K562 (cell line): ENCODE data around the gene GDF2. TPM values are rescaled to one million over a fixed set of nuclear protein-coding genes. Genes with fewer than 3 reads are reported as not detected.

ENCODE experiments used
- ATAC-seq: fragments of 200-7000 bp; cut with Tn5 transposase; 3 replicates; pipeline ENCODE4 v1.9.1; 2020; ENCODE audit warnings: moderate library complexity
- BruUV-seq: library from RNA; stranded (reverse); fragments of 400-500 nt; replicated peaks from 2 replicates; lab custom pipeline; 2021; lab: Mats Ljungman, UMichigan
- CTCF ChIA-PET: fragments of 300-600 bp; formaldehyde crosslinking; extraction: SDS; loops from one replicate; lab custom pipeline; 2021; ENCODE audit warnings: low intra/inter-chr PET ratio; lab: Yijun Ruan, JAX
- POLR2A ChIA-PET: fragments of 300-600, 350-650 bp; sonication (Branson Sonifier 250); formaldehyde crosslinking; extraction: SDS; loops from one replicate; lab custom pipeline; 2021; ENCODE audit warnings: antibody characterized with exemption, inconsistent platforms; lab: Yijun Ruan, JAX
- DNase-seq, 4 experiments: peaks; one replicate each; pipeline versions ENCODE4 v3.0.0 to v3.0.0-alpha.2; 2011 to 2018; ENCODE audit warnings: low spot score in 3 of 4, mixed read lengths in 3 of 4; ENCODE audit errors: extremely low read depth in 1 of 4
- FAIRE-seq: peaks from 2 replicates; lab custom pipeline; 2011; peaks lifted over from hg19 to GRCh38; lab: Jason Lieb, UNC
- H2AFZ ChIP-seq: 2 replicates; pipeline ENCODE4 v1.6.0; 2011; ENCODE audit warnings: low read depth, low read length, control low read depth, inconsistent platforms
- H3K27ac ChIP-seq: fragments of 200-600 bp; 3 replicates; pipeline ENCODE4 v1.8.0; 2011; ENCODE audit warnings: low read depth, mild to moderate bottlenecking, control low read depth, inconsistent platforms, low read length, moderate library complexity, mixed read lengths; ENCODE audit errors: extremely low read depth
- H3K27me3 ChIP-seq, 2 experiments: fragments of 300-600 bp in 1 of 2; 2 replicates in 1 of 2; 3 replicates in 1 of 2; pipeline versions ENCODE4 v1.6.0 to v1.8.0; 2011; ENCODE audit warnings: inconsistent platforms in 2 of 2, low read length in 2 of 2, mild to moderate bottlenecking in 1 of 2, mixed read lengths in 1 of 2, moderate library complexity in 1 of 2; ENCODE audit not compliant: control insufficient read depth in 2 of 2, insufficient read depth in 2 of 2
- H3K36me3 ChIP-seq: fragments of 300-600 bp; 3 replicates; pipeline ENCODE4 v1.8.0; 2011; ENCODE audit warnings: mild to moderate bottlenecking, low read length, inconsistent platforms; ENCODE audit not compliant: control insufficient read depth, insufficient read depth
- H3K4me1 ChIP-seq, 2 experiments: fragments of 200-600 bp in 1 of 2; replicated peaks in 1 of 2; 2 replicates in 1 of 2; 3 replicates in 1 of 2; pipeline versions ENCODE4 v1.5.1 to v1.8.0; 2011; ENCODE audit warnings: inconsistent platforms in 2 of 2, low read length in 2 of 2, mild to moderate bottlenecking in 1 of 2, mixed read lengths in 1 of 2, moderate library complexity in 1 of 2; ENCODE audit not compliant: control insufficient read depth in 2 of 2, insufficient read depth in 2 of 2
- H3K4me2 ChIP-seq: 2 replicates; pipeline ENCODE4 v1.6.1; 2011; ENCODE audit warnings: low read length, control low read depth, inconsistent platforms, mixed read lengths; ENCODE audit not compliant: insufficient read depth
- H3K4me3 ChIP-seq: fragments of 200-600 bp; sonication (generic), shearing (Covaris generic); 2 replicates; pipeline ENCODE4 v1.5.1; 2016; ENCODE audit warnings: control low read depth, inconsistent platforms
- H3K79me2 ChIP-seq: fragments of 200-600 bp; 3 replicates; pipeline ENCODE4 v1.8.0; 2011; ENCODE audit warnings: low read length, inconsistent platforms; ENCODE audit not compliant: control insufficient read depth, insufficient read depth
- H3K9ac ChIP-seq, 2 experiments: 2 replicates each; pipeline versions ENCODE4 v1.6.0 to v1.6.1; 2011; ENCODE audit warnings: low read depth in 2 of 2, low read length in 2 of 2, control low read depth in 1 of 2, inconsistent platforms in 1 of 2, mild to moderate bottlenecking in 1 of 2, mixed read lengths in 1 of 2; ENCODE audit not compliant: insufficient read depth in 1 of 2
- H3K9me1 ChIP-seq: one replicate; pipeline ENCODE4 v1.6.0; 2011; ENCODE audit warnings: inconsistent platforms, mild to moderate bottlenecking, low read length, moderate library complexity; ENCODE audit not compliant: control insufficient read depth, insufficient read depth
- H3K9me3 ChIP-seq: replicated peaks from 2 replicates; pipeline ENCODE4 v1.5.1; 2011; ENCODE audit warnings: low read depth, low read length, inconsistent platforms; ENCODE audit not compliant: control insufficient read depth, insufficient read depth
- H4K20me1 ChIP-seq: replicated peaks from 2 replicates; pipeline ENCODE4 v1.6.1; 2011; ENCODE audit warnings: low read length, inconsistent platforms, mixed read lengths; ENCODE audit not compliant: control insufficient read depth, insufficient read depth
- BHLHE40 ChIP-seq: IDR thresholded peaks from 2 replicates; pipeline ENCODE4 v1.6.1; 2011; ENCODE audit warnings: low read length, improper control_type of control experiment
- CBFB ChIP-seq: sonication (generic); formaldehyde crosslinking; IDR thresholded peaks from 2 replicates; pipeline ENCODE4 v1.4.0; 2020; ENCODE audit warnings: mild to moderate bottlenecking, missing genetic modification reagents
- CHCHD3 ChIP-seq: fragments of 250-450 bp; sonication (Bioruptor Pico); IDR thresholded peaks from 2 replicates; pipeline ENCODE4 v2.1.2; 2022; ENCODE audit warnings: mild to moderate bottlenecking
- JUNB ChIP-seq: fragments of 450-650 bp; formaldehyde crosslinking; conservative IDR thresholded peaks from 2 replicates; pipeline ENCODE4 v1.4.0; 2020; ENCODE audit warnings: mild to moderate bottlenecking
- PTRF ChIP-seq: fragments of 450-650 bp; IDR thresholded peaks from 2 replicates; pipeline ENCODE4 v1.6.1; 2016; ENCODE audit warnings: mild to moderate bottlenecking, missing genetic modification characterization, missing compliant biosample characterization
- SRF ChIP-seq, 2 experiments: fragments of 250-450, 450-650 bp in 1 of 2; sonication (Bioruptor Pico) in 1 of 2; sonication (generic) in 1 of 2; formaldehyde crosslinking; IDR thresholded peaks; 2 replicates each; pipeline versions ENCODE4 v1.5.0 to v1.5.1; 2020 to 2022; ENCODE audit warnings: mild to moderate bottlenecking in 1 of 2, missing genetic modification reagents in 1 of 2
- STAT5A ChIP-seq: IDR thresholded peaks from 2 replicates; pipeline ENCODE4 v1.6.1; 2012; ENCODE audit warnings: low read length, inconsistent platforms, borderline replicate concordance
- TEAD2 ChIP-seq: fragments of 450-650 bp; IDR thresholded peaks from 2 replicates; pipeline ENCODE4 v1.6.1; 2016; ENCODE audit warnings: missing genetic modification characterization, control low read depth, missing compliant biosample characterization
- ZBTB12 ChIP-seq: fragments of 250-450 bp; sonication (Bioruptor Pico); IDR thresholded peaks from 2 replicates; pipeline ENCODE4 v1.4.0; 2020
- WGBS: fragments of 100-300 bp; shearing (Covaris generic); methylation state at CpG from one replicate; pipeline ENCODE4 v1.1.6; 2016; ENCODE audit warnings: low coverage, mixed read lengths; ENCODE audit not compliant: insufficient coverage; ENCODE audit errors: missing lambda C conversion rate; 5-methylcytosine and 5-hydroxymethylcytosine counted together
- in situ Hi-C: fragments of 300-500 bp; cut with MboI; formaldehyde crosslinking; loops from 4 replicates; pipeline ENCODE4 v1.15.0; 2018; ENCODE audit warnings: inconsistent platforms, mixed read lengths
- intact Hi-C: fragments of 100-400 bp; cut with micrococcal nuclease; formaldehyde crosslinking; loops from 2 replicates; pipeline ENCODE4 v1.14.2; 2022
- polyA plus RNA-seq, 8 experiments: library from polyadenylated mRNA; depleted of rRNA in 4 of 8; stranded (reverse) in 5 of 8; unstranded in 3 of 8; fragments of >200 nt; fragmentation: Nextera tagmentation in 2 of 8; fragmentation: Illumina TruSeq in 1 of 8; extraction: Ambion mirVana in 2 of 8; extraction: Trizol in 1 of 8; gene quantifications; 2 replicates each; pipeline versions ENCODE4 v1.2.1 to v1.2.3, GENCODE V29; 2011 to 2014; ENCODE audit warnings: inconsistent platforms in 1 of 8, missing spikeins in 1 of 8
- total RNA-seq, 7 experiments: library from RNA; depleted of rRNA in 6 of 7; stranded (reverse); fragments of >200 nt in 6 of 7; fragmentation: Illumina TruSeq in 2 of 7; extraction: Trizol in 2 of 7; gene quantifications; 2 replicates each; pipeline versions ENCODE4 v1.2.1 to v1.2.3, GENCODE V29; 2011 to 2021; ENCODE audit warnings: low replicate concordance in 1 of 7
- TF ChIP-seq, protein P1 (sequence below), 2 experiments: fragments of 450-650 bp; IDR thresholded peaks; 2 replicates each; pipeline ENCODE4 v1.6.1; 2018; ENCODE audit warnings: mild to moderate bottlenecking in 2 of 2, low read depth in 1 of 2; ENCODE audit not compliant: partially characterized antibody in 2 of 2
- TF ChIP-seq, protein P2 (sequence below): fragments of 450-650 bp; IDR thresholded peaks from 2 replicates; pipeline ENCODE4 v1.6.1; 2016; ENCODE audit warnings: low read depth, mild to moderate bottlenecking, moderate library complexity
- TF ChIP-seq, protein P3 (sequence below): fragments of 250-450 bp; sonication (Bioruptor Pico); IDR thresholded peaks from 2 replicates; pipeline ENCODE4 v1.5.0; 2021; ENCODE audit warnings: mild to moderate bottlenecking, borderline replicate concordance

The GDF2 gene
- total and polyA plus RNA-seq, 9 of the 15 experiments (the other 6 are each of a cell fraction or from before 2014, with no cell fraction given): 0.08 to 0.58 (median 0.27) TPM; not detected in 2

GRCh38 chr10:47299611-47300428 lies 22.4 kb upstream of the GDF2 start, which contains the start of gene GDF10:
TSS of gene GDF10 (plus strand) at chr10:47300197. CDS start at chr10:47300652, 455 bp downstream.
- CTCF ChIA-PET: no interaction called here
- in situ Hi-C loops: no loop called here
- no peak for TF ChIP-seq ZBTB12 (CRISPR knock-in tag)
- TF ChIP-seq STAT5A: no peak
- TF ChIP-seq, protein P1, sequence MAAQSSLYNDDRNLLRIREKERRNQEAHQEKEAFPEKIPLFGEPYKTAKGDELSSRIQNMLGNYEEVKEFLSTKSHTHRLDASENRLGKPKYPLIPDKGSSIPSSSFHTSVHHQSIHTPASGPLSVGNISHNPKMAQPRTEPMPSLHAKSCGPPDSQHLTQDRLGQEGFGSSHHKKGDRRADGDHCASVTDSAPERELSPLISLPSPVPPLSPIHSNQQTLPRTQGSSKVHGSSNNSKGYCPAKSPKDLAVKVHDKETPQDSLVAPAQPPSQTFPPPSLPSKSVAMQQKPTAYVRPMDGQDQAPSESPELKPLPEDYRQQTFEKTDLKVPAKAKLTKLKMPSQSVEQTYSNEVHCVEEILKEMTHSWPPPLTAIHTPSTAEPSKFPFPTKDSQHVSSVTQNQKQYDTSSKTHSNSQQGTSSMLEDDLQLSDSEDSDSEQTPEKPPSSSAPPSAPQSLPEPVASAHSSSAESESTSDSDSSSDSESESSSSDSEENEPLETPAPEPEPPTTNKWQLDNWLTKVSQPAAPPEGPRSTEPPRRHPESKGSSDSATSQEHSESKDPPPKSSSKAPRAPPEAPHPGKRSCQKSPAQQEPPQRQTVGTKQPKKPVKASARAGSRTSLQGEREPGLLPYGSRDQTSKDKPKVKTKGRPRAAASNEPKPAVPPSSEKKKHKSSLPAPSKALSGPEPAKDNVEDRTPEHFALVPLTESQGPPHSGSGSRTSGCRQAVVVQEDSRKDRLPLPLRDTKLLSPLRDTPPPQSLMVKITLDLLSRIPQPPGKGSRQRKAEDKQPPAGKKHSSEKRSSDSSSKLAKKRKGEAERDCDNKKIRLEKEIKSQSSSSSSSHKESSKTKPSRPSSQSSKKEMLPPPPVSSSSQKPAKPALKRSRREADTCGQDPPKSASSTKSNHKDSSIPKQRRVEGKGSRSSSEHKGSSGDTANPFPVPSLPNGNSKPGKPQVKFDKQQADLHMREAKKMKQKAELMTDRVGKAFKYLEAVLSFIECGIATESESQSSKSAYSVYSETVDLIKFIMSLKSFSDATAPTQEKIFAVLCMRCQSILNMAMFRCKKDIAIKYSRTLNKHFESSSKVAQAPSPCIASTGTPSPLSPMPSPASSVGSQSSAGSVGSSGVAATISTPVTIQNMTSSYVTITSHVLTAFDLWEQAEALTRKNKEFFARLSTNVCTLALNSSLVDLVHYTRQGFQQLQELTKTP (IDR thresholded peaks at IDR 0.05; ENCODE audit: low read depth in 1 of 2, partially characterized antibody in 2 of 2): no peak
- no peak for TF ChIP-seq CHCHD3 (CRISPR knock-in tag)
- TF ChIP-seq, protein P2, sequence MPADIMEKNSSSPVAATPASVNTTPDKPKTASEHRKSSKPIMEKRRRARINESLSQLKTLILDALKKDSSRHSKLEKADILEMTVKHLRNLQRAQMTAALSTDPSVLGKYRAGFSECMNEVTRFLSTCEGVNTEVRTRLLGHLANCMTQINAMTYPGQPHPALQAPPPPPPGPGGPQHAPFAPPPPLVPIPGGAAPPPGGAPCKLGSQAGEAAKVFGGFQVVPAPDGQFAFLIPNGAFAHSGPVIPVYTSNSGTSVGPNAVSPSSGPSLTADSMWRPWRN: no peak
- TF ChIP-seq JUNB (CRISPR knock-in tag): no peak
- TF ChIP-seq PTRF (tag): no peak
- TF ChIP-seq, protein P3, sequence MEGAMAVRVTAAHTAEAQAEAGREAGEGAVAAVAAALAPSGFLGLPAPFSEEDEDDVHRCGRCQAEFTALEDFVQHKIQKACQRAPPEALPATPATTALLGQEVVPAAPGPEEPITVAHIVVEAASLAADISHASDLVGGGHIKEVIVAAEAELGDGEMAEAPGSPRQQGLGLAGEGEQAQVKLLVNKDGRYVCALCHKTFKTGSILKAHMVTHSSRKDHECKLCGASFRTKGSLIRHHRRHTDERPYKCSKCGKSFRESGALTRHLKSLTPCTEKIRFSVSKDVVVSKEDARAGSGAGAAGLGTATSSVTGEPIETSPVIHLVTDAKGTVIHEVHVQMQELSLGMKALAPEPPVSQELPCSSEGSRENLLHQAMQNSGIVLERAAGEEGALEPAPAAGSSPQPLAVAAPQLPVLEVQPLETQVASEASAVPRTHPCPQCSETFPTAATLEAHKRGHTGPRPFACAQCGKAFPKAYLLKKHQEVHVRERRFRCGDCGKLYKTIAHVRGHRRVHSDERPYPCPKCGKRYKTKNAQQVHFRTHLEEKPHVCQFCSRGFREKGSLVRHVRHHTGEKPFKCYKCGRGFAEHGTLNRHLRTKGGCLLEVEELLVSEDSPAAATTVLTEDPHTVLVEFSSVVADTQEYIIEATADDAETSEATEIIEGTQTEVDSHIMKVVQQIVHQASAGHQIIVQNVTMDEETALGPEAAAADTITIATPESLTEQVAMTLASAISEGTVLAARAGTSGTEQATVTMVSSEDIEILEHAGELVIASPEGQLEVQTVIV (CRISPR knock-in tag): no peak
- TF ChIP-seq BHLHE40: no peak
- no peak for TF ChIP-seq TEAD2
- no peak for TF ChIP-seq SRF (CRISPR knock-in tag; IDR thresholded peaks at IDR 0.05)
- no peak for TF ChIP-seq CBFB (CRISPR knock-in tag)

More at GRCh38 chr10:47299611-47300428, 22.4 kb upstream of the GDF2 start, which contains the start of gene GDF10:
- no peak for ATAC-seq
- H3K4me1 ChIP-seq: peaks cover 0 to 10% of the 10 kb centered on the region in 2 experiments; a peak in 1 of 5 replicates
- no peak for FAIRE-seq
- H3K9me3 ChIP-seq: no peaks in the 10 kb centered on the region
- no peaks in the 10 kb centered on the region for H3K79me2 ChIP-seq
- no peak within 1 kb of the TSS for H3K27ac ChIP-seq
- H3K27me3 ChIP-seq: peaks cover 37 to 64% of the 10 kb centered on the region in 2 experiments
- BruUV-seq: no TSS peak
- 17% methylated on average over 46 of the region's 64 CpGs for WGBS
- H3K4me2 ChIP-seq: no peak within 1 kb of the TSS
- POLR2A ChIA-PET: interaction anchor here (0.8 kb wide), 1 partner anchor 30 kb away, joined by 3 read pairs; no protein-coding TSS in a partner anchor
- H3K9ac ChIP-seq: no peak within 1 kb of the TSS
- H4K20me1 ChIP-seq: 0 out of 2 replicates have a peak, but pooled peaks cover 7% of the 10 kb centered on the region
- H2AFZ ChIP-seq: no peak within 1 kb of the TSS
- no peaks in the 10 kb centered on the region for H3K9me1 ChIP-seq
- no peaks in the 10 kb centered on the region for H3K36me3 ChIP-seq
- intact Hi-C loops: no loop called here
- H3K4me3 ChIP-seq: no peak within 1 kb of the TSS
- DNase-seq: no peak
